A549 treated with ZK216348 at 1 μM for 4 hours (cell line): ENCODE data around the gene KDM5C. TPM values are rescaled to one million over a fixed set of nuclear protein-coding genes. Genes with fewer than 3 reads are reported as not detected.

Experiments
- total RNA-seq: library from RNA; stranded (reverse); fragments of 200-300 nt; extraction: Qiagen RNA extraction; gene quantifications from 5 replicates; pipeline ENCODE4 v1.2.3, GENCODE V29; 2022; ENCODE audit warnings: low read depth

Gene KDM5C
- 33.7 to 64.0 TPM (median 55.7 TPM) in 5 replicates for total RNA-seq

GRCh38 chrX:53224860-53225797 is at the start of gene KDM5C:
Gene KDM5C, minus strand, starts transcription at chrX:53225207. Its CDS starts 318 bp downstream, at chrX:53224889.

Other genes with a start within 250 kb of the KDM5C start
- gene GPR173, start 176.4 kb downstream of the KDM5C start, total RNA-seq = 0.02 TPM in 1 of 5 replicates, not detected in the others
- 10.3 to 14.7 TPM (median 12.5 TPM) in 5 replicates for gene TSPYL2, start 142.8 kb downstream of the KDM5C start, total RNA-seq
- gene KANTR, start 131.1 kb downstream of the KDM5C start, total RNA-seq = 0.85 to 2.2 TPM (median 1.4 TPM) in 5 replicates
- 34.7 to 42.9 TPM (median 40.6 TPM) in 5 replicates for gene IQSEC2, start 56.4 kb upstream of the KDM5C start, total RNA-seq
- gene SMC1A, start 197.4 kb upstream of the KDM5C start, total RNA-seq = 39.0 to 66.2 TPM (median 47.2 TPM) in 5 replicates
- 0.86 to 1.5 TPM (median 1.3 TPM) in 5 replicates for gene RIBC1, start 197.7 kb upstream of the KDM5C start, total RNA-seq
- 132 to 217 TPM (median 188 TPM) in 5 replicates for gene HSD17B10, start 209.2 kb upstream of the KDM5C start, total RNA-seq